ENCODE measurements around the gene SRSF9.

SRSF9 gene

GRCh38 chr12:120508537-120508936 lies 39.0 kb upstream of the SRSF9 start:
- Histone ChIP-seq H3K4me3 (ENCODE audit: low read length) (no peak overlapping the region), H2AFZ (ENCODE audit: low read length) (no peak overlapping the region), H3K4me2 (ENCODE audit: low read depth, low read length) (no peak overlapping the region), H3K9ac (ENCODE audit: low read length) (no peak overlapping the region), H3K9me2 (replicated peaks; ENCODE audit: insufficient read depth, low read length) (no peaks in the 10 kb centered on the region), H3K27me3 (replicated peaks; ENCODE audit: insufficient read depth, low read length) (no peaks in the 10 kb centered on the region), H3K4me1 (ENCODE audit: low read length) (no peaks in the 10 kb centered on the region), H4K20me1 (ENCODE audit: insufficient read depth, low read length) (no peaks in the 10 kb centered on the region), H3K36me3 (replicated peaks; ENCODE audit: insufficient read depth, low read length) (no peaks in the 10 kb centered on the region), H3K27ac (ENCODE audit: low read length) (no peak overlapping the region), H3K79me2 (ENCODE audit: low read length) (no peaks in the 10 kb centered on the region), H3F3A (ENCODE audit: insufficient read depth, low read length) (no peaks in the 10 kb centered on the region), H3K9me3 (replicated peaks; ENCODE audit: insufficient read depth, low read length) (no peaks in the 10 kb centered on the region)
- no peak for TF ChIP-seq EZH2 (optimal IDR thresholded peaks at IDR 0.05; ENCODE audit: low read depth, low read length)
- TF ChIP-seq EZH2phosphoT487 (IDR thresholded peaks at IDR 0.05; ENCODE audit: low read length): no peak
- no peak for TF ChIP-seq CTCF (IDR thresholded peaks at IDR 0.05; ENCODE audit: low read length)
- DNase-seq: no peak

GRCh38 chr12:120504587-120504986 lies 35.0 kb upstream of the SRSF9 start:
- Histone ChIP-seq H3K9ac (ENCODE audit: low read length) (no peak overlapping the region), H3K27me3 (replicated peaks; ENCODE audit: insufficient read depth, low read length) (no peaks in the 10 kb centered on the region), H3K4me3 (ENCODE audit: low read length) (no peak overlapping the region), H3F3A (ENCODE audit: insufficient read depth, low read length) (no peaks in the 10 kb centered on the region), H3K9me3 (replicated peaks; ENCODE audit: insufficient read depth, low read length) (no peaks in the 10 kb centered on the region), H3K9me2 (replicated peaks; ENCODE audit: insufficient read depth, low read length) (no peaks in the 10 kb centered on the region), H3K4me2 (ENCODE audit: low read depth, low read length) (no peak overlapping the region), H3K27ac (ENCODE audit: low read length) (no peak overlapping the region), H3K79me2 (ENCODE audit: low read length) (no peaks in the 10 kb centered on the region), H3K36me3 (replicated peaks; ENCODE audit: insufficient read depth, low read length) (no peaks in the 10 kb centered on the region), H4K20me1 (ENCODE audit: insufficient read depth, low read length) (no peaks in the 10 kb centered on the region), H3K4me1 (ENCODE audit: low read length) (no peaks in the 10 kb centered on the region), H2AFZ (ENCODE audit: low read length) (no peak overlapping the region)
- DNase-seq: no peak
- TF ChIP-seq EZH2 (optimal IDR thresholded peaks at IDR 0.05; ENCODE audit: low read depth, low read length) (no peak), CTCF (IDR thresholded peaks at IDR 0.05; ENCODE audit: low read length) (no peak), EZH2phosphoT487 (IDR thresholded peaks at IDR 0.05; ENCODE audit: low read length) (no peak)

- DNase-seq: no peak
- Histone ChIP-seq H3K79me2 (ENCODE audit: low read length) (peaks cover 17% of the 10 kb centered on the region), H3K9me2 (replicated peaks; ENCODE audit: insufficient read depth, low read length) (no peaks in the 10 kb centered on the region), H3K36me3 (replicated peaks; ENCODE audit: insufficient read depth, low read length) (no peaks in the 10 kb centered on the region), H3K4me2 (ENCODE audit: low read depth, low read length) (no peak overlapping the region), H3K27me3 (replicated peaks; ENCODE audit: insufficient read depth, low read length) (no peaks in the 10 kb centered on the region), H3K4me3 (ENCODE audit: low read length) (no peak overlapping the region), H3K27ac (ENCODE audit: low read length) (no peak overlapping the region), H3K9ac (ENCODE audit: low read length) (no peak overlapping the region), H3K4me1 (ENCODE audit: low read length) (no peaks in the 10 kb centered on the region), H4K20me1 (ENCODE audit: insufficient read depth, low read length) (no peaks in the 10 kb centered on the region), H2AFZ (ENCODE audit: low read length) (no peak overlapping the region), H3K9me3 (replicated peaks; ENCODE audit: insufficient read depth, low read length) (no peaks in the 10 kb centered on the region), H3F3A (ENCODE audit: insufficient read depth, low read length) (0 out of 2 replicates have a peak, but pooled peaks cover 5% of the 10 kb centered on the region)
- TF ChIP-seq CTCF (IDR thresholded peaks at IDR 0.05; ENCODE audit: low read length): no peak
Observed at GRCh38 chr12:120500581-120500980, 31.0 kb upstream of the SRSF9 start.
